Pancreas (tissue), 10 donors: ENCODE measurements around the gene PGAP6. TPM values are rescaled to one million over a fixed set of nuclear protein-coding genes. Genes with fewer than 3 reads are reported as not detected.
A peak's percentile ranks its signal among the peaks of the same experiment; 100 is the strongest.

Source experiments
- ATAC-seq, 4 donors: fragments of 200-7000 bp; cut with Tn5 transposase; one replicate each; pipeline versions ENCODE4 v1.8.0 to v1.9.1; 2020; ENCODE audit warnings: mild to moderate bottlenecking in 4 of 4, moderate library complexity in 4 of 4
- DNase-seq, 6 donors: peaks; one replicate each; pipeline ENCODE4 v3.0.0-alpha.2; 2020
- FAIRE-seq: peaks from 2 replicates; lab custom pipeline; 2012; peaks lifted over from hg19 to GRCh38; lab: Jason Lieb, UNC
- H3K27ac ChIP-seq, 4 donors: fragments of 200-600 bp; sonication (generic); 1 replicate in 3 of 4; 2 replicates in 1 of 4; pipeline versions ENCODE4 v1.5.0 to v1.8.0; 2020
- H3K27me3 ChIP-seq, 4 donors: fragments of 200-600 bp; one replicate each; pipeline ENCODE4 v1.8.0; 2021
- H3K36me3 ChIP-seq, 3 donors: fragments of 200-600 bp; sonication (generic) in 1 of 3; one replicate each; pipeline versions ENCODE4 v1.5.0 to v1.8.0; 2020 to 2021
- H3K4me1 ChIP-seq, 3 donors: fragments of 200-600 bp; one replicate each; pipeline ENCODE4 v1.8.0; 2021
- H3K4me3 ChIP-seq, 4 donors: fragments of 200-600 bp; sonication (generic) in 2 of 4; one replicate each; pipeline versions ENCODE4 v1.5.0 to v1.8.0; 2020 to 2021
- H3K9me3 ChIP-seq, 4 donors: fragments of 200-600 bp; one replicate each; pipeline ENCODE4 v1.8.0; 2021
- WGBS, 2 donors: extraction: QIAGEN DNeasy Blood & Tissue Kit; methylation state at CpG; one replicate each; pipeline ENCODE4 v1.1.7; 2013; 5-methylcytosine and 5-hydroxymethylcytosine counted together
- intact Hi-C, 3 donors: fragments of 100-400 bp; cut with DNase I; formaldehyde crosslinking; loops; one replicate each; pipeline versions ENCODE4 v1.11.1 to v1.14.2; 2022
- polyA plus RNA-seq, 2 donors: library from polyadenylated mRNA; stranded (reverse); fragments of 200-250 nt; gene quantifications; one replicate each; pipeline ENCODE4 v1.2.3, GENCODE V29; 2013
- total RNA-seq, 6 donors: library from RNA; stranded (reverse); fragmentation: NEBNext Ultra II Directional in 4 of 6; extraction: Animal tissue kit (Norgen Biotek cat#: 25700) in 4 of 6; gene quantifications; one replicate each; pipeline versions ENCODE4 v1.2.1 to v1.2.4, GENCODE V29; 2021 to 2023
- TF ChIP-seq, protein P1 (sequence below), 4 donors: fragments of 200-600 bp; sonication (generic) in 3 of 4; IDR thresholded peaks; one replicate each; pipeline versions ENCODE4 v1.5.0 to v1.8.0; 2021; ENCODE audit warnings: antibody characterized with exemption in 4 of 4
- donor health status: healthy with polysubstance abuse.
- donor health status: DM: no; HTN: no; CAD: no; lungs with moderate emphysema.
- donor health status: DM: no; HTN: no; CAD: no.
- donor health status: control.
- donor health status: control.
- donor health status: Bipolar disorder and iron deficiency.
- donor health status: DM: yes; HTN: yes; CAD: no.
- donor health status: DM: no; HTN: no; CAD: no.
- donor health status: DM: no; HTN: no; CAD: no.
- donor health status: DM: yes; HTN: yes; CAD: no.

PGAP6 gene
- total and polyA plus RNA-seq, 8 donors: 53.1 to 88.5 (median 61.5) TPM

DNA sequence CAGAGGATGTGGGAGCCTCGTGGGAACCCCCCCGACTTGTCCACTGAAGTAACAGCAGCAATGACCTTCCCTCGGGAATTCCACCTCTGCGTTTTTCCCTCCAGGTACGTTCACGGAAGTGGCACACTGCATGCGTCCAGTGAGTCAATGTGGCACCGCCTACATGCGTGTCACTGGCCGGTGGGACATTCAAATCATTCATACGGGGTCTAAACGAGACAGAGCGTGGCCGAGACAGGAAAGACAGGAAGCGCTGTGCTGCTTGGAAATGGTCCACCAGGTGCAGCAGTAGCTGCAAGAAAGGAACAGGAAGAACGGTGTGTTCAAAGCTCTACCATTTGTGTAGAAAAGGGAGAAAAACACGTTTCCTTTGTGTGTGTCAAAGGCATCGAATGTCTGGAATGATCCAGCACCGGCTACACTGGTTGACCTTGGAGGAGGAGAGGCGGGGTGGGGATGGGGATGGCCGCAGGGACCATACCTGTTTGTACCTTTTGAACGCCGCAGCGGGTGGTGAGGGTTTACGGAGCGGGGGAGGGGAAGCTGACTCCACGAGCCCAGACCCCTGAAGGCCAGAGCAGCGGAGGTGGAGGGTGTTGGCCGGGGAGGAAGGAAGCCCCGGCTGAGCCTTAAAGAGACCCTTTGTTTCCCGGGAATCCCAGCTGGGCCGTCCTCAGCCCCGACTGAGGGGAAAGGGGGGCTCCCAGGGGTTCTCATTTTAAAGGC lies 1.7 kb upstream of the PGAP6 start:
- FAIRE-seq (no peak), ATAC-seq (peak; percentile 18 to 40 (median 26)), DNase-seq (peak; percentile 71 to 85 (median 74))
- intact Hi-C loops: loop anchor here in 1 of 3 donors (10.0 kb wide), 1 partner anchor 271 kb away; no protein-coding TSS in a partner anchor
- Histone ChIP-seq H3K27ac (peak overlapping the region; percentile 84 to 95 (median 88)), H3K36me3 (no peaks in the 10 kb centered on the region), H3K27me3 (no peaks in the 10 kb centered on the region), H3K4me1 (peaks cover 12 to 21% (median 21%) of the 10 kb centered on the region in 3 donors), H3K9me3 (no peaks in the 10 kb centered on the region), H3K4me3 (peak overlapping the region in 3 of 4 donors; percentile 74 to 95 (median 91))
- TF ChIP-seq, protein P1, sequence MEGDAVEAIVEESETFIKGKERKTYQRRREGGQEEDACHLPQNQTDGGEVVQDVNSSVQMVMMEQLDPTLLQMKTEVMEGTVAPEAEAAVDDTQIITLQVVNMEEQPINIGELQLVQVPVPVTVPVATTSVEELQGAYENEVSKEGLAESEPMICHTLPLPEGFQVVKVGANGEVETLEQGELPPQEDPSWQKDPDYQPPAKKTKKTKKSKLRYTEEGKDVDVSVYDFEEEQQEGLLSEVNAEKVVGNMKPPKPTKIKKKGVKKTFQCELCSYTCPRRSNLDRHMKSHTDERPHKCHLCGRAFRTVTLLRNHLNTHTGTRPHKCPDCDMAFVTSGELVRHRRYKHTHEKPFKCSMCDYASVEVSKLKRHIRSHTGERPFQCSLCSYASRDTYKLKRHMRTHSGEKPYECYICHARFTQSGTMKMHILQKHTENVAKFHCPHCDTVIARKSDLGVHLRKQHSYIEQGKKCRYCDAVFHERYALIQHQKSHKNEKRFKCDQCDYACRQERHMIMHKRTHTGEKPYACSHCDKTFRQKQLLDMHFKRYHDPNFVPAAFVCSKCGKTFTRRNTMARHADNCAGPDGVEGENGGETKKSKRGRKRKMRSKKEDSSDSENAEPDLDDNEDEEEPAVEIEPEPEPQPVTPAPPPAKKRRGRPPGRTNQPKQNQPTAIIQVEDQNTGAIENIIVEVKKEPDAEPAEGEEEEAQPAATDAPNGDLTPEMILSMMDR (IDR thresholded peaks at IDR 0.05): no peak
- 7 to 10% methylated on average over 33 of the region's 33 CpGs for WGBS, 2 donors

DNA sequence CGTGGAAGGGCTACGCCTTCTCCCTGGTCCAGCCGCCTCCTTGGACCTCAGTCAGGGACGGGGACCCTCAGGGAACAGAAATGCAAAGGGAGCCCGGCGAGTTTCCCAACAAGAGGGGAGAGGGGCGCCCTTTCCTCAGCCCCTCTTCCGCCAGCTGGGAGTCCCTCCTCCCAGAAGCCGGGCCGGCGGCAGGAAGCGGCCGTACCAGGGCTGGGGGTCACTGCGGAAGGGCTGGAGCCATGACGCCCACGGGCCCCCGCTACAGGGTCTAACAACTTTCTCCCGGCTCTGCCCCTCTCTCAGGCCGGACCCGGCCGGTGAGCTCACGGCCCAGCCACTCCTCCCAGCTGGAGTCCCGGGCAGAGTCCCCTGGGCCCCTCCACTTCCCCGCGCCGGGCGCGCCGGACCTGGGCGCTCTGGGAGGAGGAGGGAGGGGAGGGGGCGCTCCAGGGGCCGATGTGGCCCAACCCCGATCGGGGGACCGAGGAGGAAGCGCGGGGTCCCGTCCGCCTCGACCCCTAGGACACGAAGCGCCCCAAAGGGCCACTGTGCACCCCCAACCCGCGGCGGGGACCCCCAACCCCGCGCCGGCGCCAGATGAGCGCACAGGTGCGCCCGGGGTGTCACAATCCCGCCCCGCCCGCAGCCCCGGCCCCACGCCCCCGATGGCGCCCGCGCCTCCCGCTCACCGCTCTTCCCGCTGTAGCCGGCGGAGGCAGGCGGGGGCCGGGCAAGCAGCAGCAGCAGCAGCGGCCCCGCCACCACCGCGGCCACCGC lies 578 bp downstream of the PGAP6 start:
- WGBS, 2 donors: 1% methylated on average over 45 to 73 of the region's 73 CpGs
- TF ChIP-seq, protein P1 (IDR thresholded peaks at IDR 0.05): no peak
- Histone ChIP-seq H3K27ac (peak overlapping the region; percentile 81 to 93 (median 83)), H3K36me3 (peaks cover 0 to 12% (median 0%) of the 10 kb centered on the region in 3 donors), H3K27me3 (no peaks in the 10 kb centered on the region), H3K4me1 (peaks cover 9 to 21% (median 17%) of the 10 kb centered on the region in 3 donors), H3K9me3 (no peaks in the 10 kb centered on the region), H3K4me3 (peak overlapping the region; percentile 73 to 95 (median 82))
- FAIRE-seq (no peak), DNase-seq (peak in 5 of 6 donors; percentile 57 to 90 (median 74)), ATAC-seq (peak; percentile 2 to 11 (median 10))
- intact Hi-C loops: loop anchor here in 1 of 3 donors (10.0 kb wide), 1 partner anchor 274 kb away; no protein-coding TSS in a partner anchor

DNA sequence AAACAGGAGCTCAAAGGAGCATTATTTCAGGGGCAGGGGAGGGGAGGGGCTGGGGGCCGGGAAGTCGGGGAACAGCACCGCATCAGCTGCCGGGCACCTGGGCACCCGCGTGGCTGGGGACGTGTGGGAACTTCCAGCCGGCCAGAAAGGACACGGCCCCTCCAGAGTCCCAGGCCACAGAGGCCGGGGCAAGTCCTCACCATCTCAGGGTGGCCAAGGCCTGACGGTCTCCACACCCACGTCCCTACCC lies 1.1 kb downstream of the PGAP6 start:
- intact Hi-C loops: loop anchor here in 1 of 3 donors (10.0 kb wide), 1 partner anchor 274 kb away; no protein-coding TSS in a partner anchor
- WGBS, 2 donors: 1 to 2% methylated on average over 11 to 12 of the region's 12 CpGs
- Histone ChIP-seq H3K4me1 (peaks cover 9 to 21% (median 17%) of the 10 kb centered on the region in 3 donors), H3K4me3 (peak overlapping the region; percentile 73 to 95 (median 82)), H3K27me3 (no peaks in the 10 kb centered on the region), H3K27ac (peak overlapping the region; percentile 81 to 93 (median 83)), H3K9me3 (no peaks in the 10 kb centered on the region), H3K36me3 (peaks cover 0 to 17% (median 0%) of the 10 kb centered on the region in 3 donors)
- peak in 4 of 6 donors; percentile 38 to 85 (median 64) for DNase-seq
- ATAC-seq: peak; percentile 4 to 8 (median 4)
- FAIRE-seq: no peak
- TF ChIP-seq, protein P1 (IDR thresholded peaks at IDR 0.05): no peak

DNA sequence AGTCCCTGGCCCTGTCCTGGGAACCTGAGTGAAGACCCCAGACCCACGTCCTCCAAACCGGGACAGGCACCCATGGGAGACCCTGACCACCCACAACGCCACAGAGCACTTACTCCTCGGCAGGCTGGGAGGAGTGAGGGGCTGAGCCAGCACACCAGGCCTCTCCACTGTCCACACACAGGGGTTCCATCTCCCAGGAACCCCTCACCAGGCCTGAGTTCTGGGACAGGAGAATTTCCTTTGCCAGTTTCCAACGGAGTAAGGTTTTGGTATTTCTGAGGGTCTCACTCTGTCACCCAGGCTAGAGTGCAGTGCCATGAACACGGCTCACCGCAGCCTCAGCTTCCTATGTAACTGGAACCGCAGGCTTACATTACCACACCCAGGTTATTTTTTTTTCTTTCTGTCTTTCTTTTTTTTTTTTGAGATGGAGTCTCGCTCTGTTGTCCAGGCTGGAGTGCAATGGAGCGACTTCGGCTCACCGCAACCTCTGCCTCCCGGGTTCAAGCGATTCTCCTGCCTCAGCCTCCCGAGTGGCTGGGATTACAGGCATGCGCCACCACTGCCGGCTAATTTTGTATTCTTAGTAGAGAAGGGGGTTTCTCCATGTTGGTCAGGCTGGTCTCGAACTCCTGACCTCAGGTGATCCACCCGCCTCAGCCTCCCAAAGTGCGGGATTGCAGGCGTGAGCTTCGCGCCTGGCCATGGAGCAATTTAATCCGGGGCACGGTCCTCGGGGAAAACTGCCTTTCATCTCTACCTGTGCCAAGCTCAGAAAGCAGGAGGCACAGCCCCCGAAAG lies 1.6 kb downstream of the PGAP6 start:
- FAIRE-seq (no peak), ATAC-seq (no peak), DNase-seq (peak in 3 of 6 donors; percentile 26 to 56 (median 31))
- Histone ChIP-seq H3K4me3 (peak overlapping the region; percentile 73 to 95 (median 82)), H3K4me1 (peaks cover 9 to 21% (median 17%) of the 10 kb centered on the region in 3 donors), H3K36me3 (peaks cover 0 to 19% (median 0%) of the 10 kb centered on the region in 3 donors), H3K27me3 (no peaks in the 10 kb centered on the region), H3K9me3 (no peaks in the 10 kb centered on the region), H3K27ac (peak overlapping the region; percentile 83 to 93 (median 83))
- 28 to 35% methylated on average over 27 of the region's 27 CpGs for WGBS, 2 donors
- intact Hi-C loops: loop anchor here in 1 of 3 donors (10.0 kb wide), 1 partner anchor 275 kb away; no protein-coding TSS in a partner anchor
- TF ChIP-seq, protein P1 (IDR thresholded peaks at IDR 0.05): no peak
